Amniotic stem cell (primary cell): ENCODE data around the gene RPS6KA2.

ENCODE experiments used
- DNase-seq: peaks from one replicate; lab custom pipeline; 2025; lab: John Stamatoyannopoulos, UW

RPS6KA2 gene

GRCh38 chr6:166627033-166627874 lies at the start of gene RPS6KA2:
TSS of gene RPS6KA2 (minus strand) at chr6:166627251. CDS start at chr6:166627019, 232 bp downstream.
- peak; percentile 98 for DNase-seq

GRCh38 chr6:166676270-166676860 lies 49.3 kb upstream of the RPS6KA2 start:
- DNase-seq: no peak

- no peak for DNase-seq
Measured at GRCh38 chr6:166675736-166676135, 48.7 kb upstream of the RPS6KA2 start.

GRCh38 chr6:166673309-166673708 lies 46.3 kb upstream of the RPS6KA2 start:
- no peak for DNase-seq

- DNase-seq: no peak
Measured at GRCh38 chr6:166672624-166673206, 45.7 kb upstream of the RPS6KA2 start.

GRCh38 chr6:166672146-166672545 lies 45.1 kb upstream of the RPS6KA2 start:
- no peak for DNase-seq

- no peak for DNase-seq
Measured at GRCh38 chr6:166671434-166672081, 44.5 kb upstream of the RPS6KA2 start.

GRCh38 chr6:166670894-166671293 lies 43.8 kb upstream of the RPS6KA2 start:
- DNase-seq: no peak

GRCh38 chr6:166670013-166670412 lies 43.0 kb upstream of the RPS6KA2 start:
- no peak for DNase-seq

- DNase-seq: no peak
Measured at GRCh38 chr6:166667796-166668610, 41.0 kb upstream of the RPS6KA2 start.

- no peak for DNase-seq
Measured at GRCh38 chr6:166664135-166664534, 37.1 kb upstream of the RPS6KA2 start.

GRCh38 chr6:166663568-166663967 lies 36.5 kb upstream of the RPS6KA2 start:
- no peak for DNase-seq

GRCh38 chr6:166662690-166663089 lies 35.6 kb upstream of the RPS6KA2 start:
- DNase-seq: no peak

- DNase-seq: no peak
Measured at GRCh38 chr6:166661327-166662085, 34.5 kb upstream of the RPS6KA2 start.

GRCh38 chr6:166660157-166660688 lies 33.2 kb upstream of the RPS6KA2 start:
- DNase-seq: no peak

- DNase-seq: no peak
Measured at GRCh38 chr6:166659581-166659980, 32.5 kb upstream of the RPS6KA2 start.

- no peak for DNase-seq
Measured at GRCh38 chr6:166658792-166659150, 31.7 kb upstream of the RPS6KA2 start.

- no peak for DNase-seq
Measured at GRCh38 chr6:166658115-166658791, 31.2 kb upstream of the RPS6KA2 start.

GRCh38 chr6:166657531-166657930 lies 30.5 kb upstream of the RPS6KA2 start:
- DNase-seq: no peak
